ENCODE results near the gene GRM7. TPM values are rescaled to one million over a fixed set of nuclear protein-coding genes. Genes with fewer than 3 reads are reported as not detected.

Gene GRM7
- polyA plus RNA-seq, 1 experiment: not detected

GRCh38 chr3:7290077-7290825, 429.3 kb downstream of the GRM7 start:
- CTCF ChIA-PET: no interaction called here

GRCh38 chr3:7292362-7292761, 431.4 kb downstream of the GRM7 start:
- ChIA-PET POLR2A (no interaction called here), CTCF (no interaction called here)
- no peak for TF ChIP-seq CTCF (IDR thresholded peaks at IDR 0.05; ENCODE audit: low read depth, low read length)
- no peak overlapping the region for H3K4me3 ChIP-seq (ENCODE audit: low read depth, low read length)
- H3K27ac ChIP-seq (ENCODE audit: low read depth, low read length): no peak overlapping the region
- no peaks in the 10 kb centered on the region for H3K27me3 ChIP-seq (ENCODE audit: control insufficient read depth, insufficient read depth, low read length)
- H3K9me3 ChIP-seq (ENCODE audit: control insufficient read depth, insufficient read depth, low read length): peaks cover 17% of the 10 kb centered on the region
- DNase-seq (ENCODE audit: low read depth, low spot score): no peak

More at GRCh38 chr3:7290077-7290825, 429.3 kb downstream of the GRM7 start:
- H3K4me3 ChIP-seq (ENCODE audit: low read depth, low read length): no peak overlapping the region
- POLR2A ChIA-PET: no interaction called here
- peaks cover 17% of the 10 kb centered on the region for H3K9me3 ChIP-seq (ENCODE audit: control insufficient read depth, insufficient read depth, low read length)
- no peak for TF ChIP-seq CTCF (IDR thresholded peaks at IDR 0.05; ENCODE audit: low read depth, low read length)
- DNase-seq (ENCODE audit: low read depth, low spot score): no peak
- no peaks in the 10 kb centered on the region for H3K27me3 ChIP-seq (ENCODE audit: control insufficient read depth, insufficient read depth, low read length)
- no peak overlapping the region for H3K27ac ChIP-seq (ENCODE audit: low read depth, low read length)

- Histone ChIP-seq H3K27me3 (ENCODE audit: control insufficient read depth, insufficient read depth, low read length) (no peaks in the 10 kb centered on the region), H3K4me3 (ENCODE audit: low read depth, low read length) (no peak overlapping the region), H3K27ac (ENCODE audit: low read depth, low read length) (no peak overlapping the region), H3K9me3 (ENCODE audit: control insufficient read depth, insufficient read depth, low read length) (peaks cover 17% of the 10 kb centered on the region)
- DNase-seq (ENCODE audit: low read depth, low spot score): no peak
- ChIA-PET POLR2A (no interaction called here), CTCF (no interaction called here)
- TF ChIP-seq CTCF (IDR thresholded peaks at IDR 0.05; ENCODE audit: low read depth, low read length): no peak
Observed at GRCh38 chr3:7293286-7293685, 432.4 kb downstream of the GRM7 start.

- ChIA-PET POLR2A (no interaction called here), CTCF (no interaction called here)
- H3K27me3 ChIP-seq (ENCODE audit: control insufficient read depth, insufficient read depth, low read length): no peaks in the 10 kb centered on the region
- H3K9me3 ChIP-seq (ENCODE audit: control insufficient read depth, insufficient read depth, low read length): peaks cover 6% of the 10 kb centered on the region; the same call in 1 of the 2 replicates
- no peak overlapping the region for H3K4me3 ChIP-seq (ENCODE audit: low read depth, low read length)
- no peak for DNase-seq (ENCODE audit: low read depth, low spot score)
- no peak overlapping the region for H3K27ac ChIP-seq (ENCODE audit: low read depth, low read length)
- no peak for TF ChIP-seq CTCF (IDR thresholded peaks at IDR 0.05; ENCODE audit: low read depth, low read length)
Observed at GRCh38 chr3:7305561-7305960, 444.6 kb downstream of the GRM7 start.

GRCh38 chr3:7306901-7307300, 446.0 kb downstream of the GRM7 start:
- Histone ChIP-seq H3K9me3 (ENCODE audit: control insufficient read depth, insufficient read depth, low read length) (peaks cover 6% of the 10 kb centered on the region; the same call in 1 of the 2 replicates), H3K27me3 (ENCODE audit: control insufficient read depth, insufficient read depth, low read length) (no peaks in the 10 kb centered on the region), H3K4me3 (ENCODE audit: low read depth, low read length) (no peak overlapping the region), H3K27ac (ENCODE audit: low read depth, low read length) (no peak overlapping the region)
- CTCF ChIA-PET: no interaction called here
- no peak for DNase-seq (ENCODE audit: low read depth, low spot score)
- TF ChIP-seq CTCF (IDR thresholded peaks at IDR 0.05; ENCODE audit: low read depth, low read length): no peak
- POLR2A ChIA-PET: no interaction called here

Data from AG04450 (cell line).